UCSD-AML1 (cell line): ENCODE results near the gene CHCHD3.

Experiments used
- DNase-seq: peaks from one replicate; lab custom pipeline; 2025; ENCODE audit not compliant: unreplicated experiment; lab: John Stamatoyannopoulos, UW

The CHCHD3 gene

DNA sequence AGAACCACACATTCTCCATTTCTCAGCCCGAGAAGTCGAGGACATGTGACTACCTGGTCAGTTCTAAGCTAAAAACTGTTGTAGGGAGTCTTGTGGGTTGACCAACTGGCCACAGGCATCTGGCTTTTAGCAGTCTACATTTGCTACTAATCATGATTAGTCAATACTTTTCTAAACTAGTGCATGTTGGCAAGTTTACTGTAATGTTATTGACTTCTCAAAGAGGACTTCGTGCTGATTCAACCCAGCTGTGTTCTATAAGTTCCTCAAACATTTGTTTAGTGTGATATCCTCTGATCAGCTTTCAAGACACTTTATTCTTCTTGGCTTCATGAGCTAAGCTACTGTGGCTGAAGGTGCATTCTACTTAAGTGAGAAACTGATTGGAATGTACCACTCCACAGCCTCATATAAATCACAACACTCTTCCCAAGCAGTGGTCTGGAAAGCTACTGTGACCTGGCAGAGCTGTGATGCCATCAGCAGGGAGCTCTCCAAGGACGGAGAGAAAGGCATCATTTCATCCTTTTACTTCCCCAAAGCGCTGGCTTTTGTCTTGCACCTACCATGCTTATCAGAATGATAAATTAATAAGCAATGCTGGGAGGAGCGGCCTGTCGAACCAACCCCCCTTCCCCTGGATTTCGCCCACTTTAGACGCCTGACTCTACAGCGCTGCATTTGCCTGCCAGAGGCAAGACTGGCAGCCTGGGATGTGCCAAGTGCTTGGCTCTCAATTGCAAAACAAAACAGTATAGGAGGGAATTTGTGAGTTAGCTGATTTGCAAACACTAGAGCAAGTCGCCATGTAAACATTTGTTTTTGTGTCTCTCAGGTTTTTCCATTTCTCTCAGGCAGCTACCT is 298.9 kb downstream of the CHCHD3 start:
- DNase-seq, result no peak

- no peak for DNase-seq
These were observed 301.1 kb downstream of the CHCHD3 start for GRCh38 chr7:132780822-132781221.

GRCh38 chr7:132779164-132779563 is 302.7 kb downstream of the CHCHD3 start:
- DNase-seq, result no peak

DNA sequence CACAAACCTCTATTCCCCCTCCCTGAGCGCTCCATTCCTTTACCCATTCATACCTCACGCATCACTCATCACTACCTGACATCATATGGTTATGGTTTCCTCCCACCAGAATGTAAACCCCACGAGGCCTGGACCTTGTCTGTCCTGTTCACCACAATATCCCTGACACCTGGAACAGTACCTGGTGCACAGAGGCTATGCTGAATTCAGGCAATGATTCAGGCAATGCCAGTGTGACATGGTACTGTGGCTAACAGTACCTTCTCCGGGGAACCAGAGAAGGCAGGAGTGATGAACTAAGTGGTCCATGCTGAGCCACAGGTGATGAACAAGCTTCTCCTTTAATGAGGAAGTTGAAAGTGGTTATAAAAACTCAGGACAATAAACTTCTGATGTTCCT is 303.1 kb downstream of the CHCHD3 start:
- DNase-seq, result no peak

- no peak for DNase-seq
These were observed 303.9 kb downstream of the CHCHD3 start for GRCh38 chr7:132777956-132778355.

GRCh38 chr7:132777414-132777813 is 304.5 kb downstream of the CHCHD3 start:
- no peak for DNase-seq

DNA sequence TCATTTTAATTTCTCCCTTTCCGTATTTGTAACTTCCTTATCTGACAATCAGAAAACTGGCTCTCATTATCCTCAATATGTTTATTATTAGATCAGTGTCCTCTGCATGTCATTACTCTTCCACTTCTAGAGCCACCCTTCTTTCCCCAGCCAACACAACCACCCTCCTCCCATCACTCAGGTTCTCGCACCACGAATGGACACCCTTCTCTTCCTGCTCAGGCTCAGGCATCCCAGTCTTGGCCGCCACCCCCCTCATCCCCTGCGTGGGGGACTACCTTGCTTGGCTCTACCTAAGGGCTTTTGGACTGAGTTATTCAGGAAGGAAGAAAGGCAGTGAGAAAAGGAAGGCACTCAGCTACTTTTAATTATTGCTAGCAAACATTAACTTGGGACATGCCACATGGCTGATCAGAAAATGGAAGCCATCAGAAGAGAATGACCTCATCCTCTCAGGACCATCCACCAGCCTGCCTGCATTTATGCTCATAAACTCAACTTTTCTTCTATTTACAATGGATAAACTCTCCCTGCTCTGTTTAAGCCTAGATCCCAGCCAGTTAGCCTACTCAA is 305.8 kb downstream of the CHCHD3 start:
- no peak for DNase-seq

DNA sequence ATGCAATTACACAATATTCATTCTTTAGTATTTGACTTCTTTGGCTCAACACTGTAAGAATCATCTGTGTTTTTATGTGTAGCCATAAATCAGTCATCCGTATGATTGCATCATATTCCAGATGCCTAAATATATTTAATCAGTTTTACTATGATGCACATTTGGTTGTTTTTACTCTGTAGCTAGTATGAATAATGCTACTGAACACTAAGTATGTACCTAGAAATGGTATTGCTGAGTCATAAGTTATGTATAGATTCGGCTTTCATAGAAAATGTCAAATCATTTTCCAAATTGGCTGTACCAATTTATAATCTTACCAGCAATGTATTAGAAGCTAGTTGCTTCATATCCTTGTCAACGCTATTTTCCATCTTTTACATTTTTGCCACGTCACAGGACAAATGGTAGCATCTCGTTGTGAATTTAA is 308.3 kb downstream of the CHCHD3 start:
- DNase-seq, result no peak

DNA sequence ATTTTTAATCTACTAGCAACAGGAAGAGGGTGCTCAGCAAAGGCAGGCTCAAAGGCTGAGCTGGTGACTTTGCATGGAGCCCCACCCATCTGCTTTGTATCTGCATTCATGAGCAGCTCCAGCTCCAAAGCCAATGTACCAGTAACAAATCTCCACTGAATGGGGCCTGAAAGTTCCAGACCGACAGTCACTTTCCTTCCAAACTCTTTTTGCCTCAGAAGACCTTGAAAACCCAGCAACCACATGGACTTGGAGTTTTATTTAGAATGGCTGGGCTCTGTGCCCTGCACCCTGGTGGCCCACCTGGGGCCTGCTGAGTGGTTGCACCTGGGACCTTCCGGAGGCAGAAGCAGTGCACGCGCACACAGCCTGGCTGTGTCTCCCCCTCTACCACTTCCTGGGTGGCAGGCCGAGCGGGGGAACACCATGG is 310.6 kb downstream of the CHCHD3 start:
- no peak for DNase-seq

GRCh38 chr7:132770055-132770454 is 311.8 kb downstream of the CHCHD3 start:
- no peak for DNase-seq

GRCh38 chr7:132769280-132769679 is 312.6 kb downstream of the CHCHD3 start:
- DNase-seq, result no peak

DNA sequence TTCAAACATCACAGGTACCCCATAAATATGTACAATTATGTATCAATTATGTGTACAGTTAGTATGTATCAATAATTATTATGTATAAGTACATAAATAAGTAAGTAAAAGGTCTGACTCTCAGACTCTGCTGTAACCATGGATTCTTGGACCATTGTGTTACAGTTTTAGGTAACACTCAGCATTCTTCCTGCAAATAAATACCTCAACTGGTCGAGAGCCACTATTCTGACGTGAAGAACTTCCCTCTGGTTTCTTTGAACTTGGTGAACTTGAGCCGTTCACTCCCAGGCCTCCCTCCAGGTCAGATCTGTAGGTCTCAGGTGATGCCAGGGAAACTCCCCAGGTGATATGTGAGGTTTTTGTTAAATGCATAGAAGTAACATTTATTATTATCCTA is 313.8 kb downstream of the CHCHD3 start:
- no peak for DNase-seq

- DNase-seq, result no peak
These were observed 314.5 kb downstream of the CHCHD3 start for GRCh38 chr7:132767378-132767777.

- no peak for DNase-seq
These were observed 315.2 kb downstream of the CHCHD3 start for GRCh38 chr7:132766660-132767059.

GRCh38 chr7:132765861-132766260 is 316.0 kb downstream of the CHCHD3 start:
- no peak for DNase-seq

DNA sequence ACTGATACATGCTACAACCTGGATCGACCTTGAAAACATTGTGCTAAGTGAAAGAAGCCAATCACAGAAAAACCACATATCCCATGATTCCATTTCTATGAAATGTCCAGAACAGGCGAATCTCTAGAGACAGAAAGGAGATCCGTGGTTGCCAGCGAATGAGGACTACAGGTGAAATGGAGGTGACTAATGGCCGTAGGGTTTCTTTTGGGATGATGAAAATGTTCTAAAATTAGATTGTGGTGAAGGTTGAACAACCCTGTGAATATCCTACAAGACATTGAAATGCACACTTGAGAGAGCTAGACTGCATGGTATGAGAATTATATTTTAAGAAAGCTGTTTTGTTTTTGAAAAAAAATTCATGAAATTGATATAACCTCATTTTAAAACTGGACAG is 317.1 kb downstream of the CHCHD3 start:
- no peak for DNase-seq

DNA sequence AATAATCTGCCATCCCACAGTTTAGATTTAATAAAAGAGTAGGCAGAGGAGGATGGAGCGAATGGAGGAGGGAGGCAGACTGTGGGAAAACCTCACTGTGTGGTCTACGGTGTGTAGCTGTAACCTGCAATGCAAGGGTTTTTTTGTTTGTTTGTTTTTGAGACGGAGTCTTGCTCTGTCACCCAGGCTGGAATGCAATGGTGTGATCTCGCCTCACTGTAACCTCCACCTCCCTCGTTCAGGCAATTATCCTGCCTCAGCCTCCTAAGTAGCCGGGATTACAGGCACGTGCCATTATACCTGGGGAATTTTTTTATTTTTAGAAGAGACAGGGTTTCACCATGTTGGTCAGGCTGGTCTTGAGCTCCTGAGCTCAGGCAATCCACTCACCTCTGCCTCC is 321.0 kb downstream of the CHCHD3 start:
- no peak for DNase-seq

GRCh38 chr7:132760244-132760623 is 321.7 kb downstream of the CHCHD3 start:
- DNase-seq, result no peak

DNA sequence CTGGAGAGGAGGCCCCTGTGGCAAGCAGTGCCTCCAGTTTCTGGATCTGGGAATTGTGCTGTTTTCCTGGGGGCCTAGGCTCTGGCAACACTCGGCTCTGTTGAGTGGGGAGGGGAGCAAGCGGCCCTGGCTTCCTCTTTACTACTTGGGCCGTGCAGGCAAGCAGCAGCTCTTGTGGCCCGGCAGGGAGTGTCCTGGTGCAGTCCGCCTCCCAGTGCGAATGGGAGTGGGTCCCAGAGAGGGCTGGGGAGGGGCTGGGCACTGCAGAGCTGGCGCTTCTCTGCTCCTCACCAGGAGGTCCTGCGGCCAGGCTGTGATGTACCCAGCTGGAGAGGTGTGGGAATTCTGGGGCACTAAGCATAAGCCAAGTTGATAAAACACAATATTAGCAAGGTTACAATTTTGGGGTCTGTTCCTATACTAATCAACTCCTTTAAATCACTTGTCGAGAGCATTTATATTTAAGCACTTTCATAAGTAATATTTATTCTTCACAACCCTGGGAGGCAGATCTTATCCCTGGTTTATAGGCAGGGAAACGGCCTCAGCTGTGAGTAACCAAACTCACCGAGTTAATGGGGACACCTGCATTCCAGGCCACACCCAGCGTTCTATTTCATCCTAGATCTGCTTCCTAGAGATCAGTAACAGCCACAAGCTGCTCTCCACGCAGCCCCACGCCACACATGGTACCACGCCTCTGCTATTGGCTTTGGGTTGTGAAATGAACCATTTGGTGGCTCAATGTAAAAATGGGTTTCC is 322.2 kb downstream of the CHCHD3 start:
- DNase-seq, result no peak

DNA sequence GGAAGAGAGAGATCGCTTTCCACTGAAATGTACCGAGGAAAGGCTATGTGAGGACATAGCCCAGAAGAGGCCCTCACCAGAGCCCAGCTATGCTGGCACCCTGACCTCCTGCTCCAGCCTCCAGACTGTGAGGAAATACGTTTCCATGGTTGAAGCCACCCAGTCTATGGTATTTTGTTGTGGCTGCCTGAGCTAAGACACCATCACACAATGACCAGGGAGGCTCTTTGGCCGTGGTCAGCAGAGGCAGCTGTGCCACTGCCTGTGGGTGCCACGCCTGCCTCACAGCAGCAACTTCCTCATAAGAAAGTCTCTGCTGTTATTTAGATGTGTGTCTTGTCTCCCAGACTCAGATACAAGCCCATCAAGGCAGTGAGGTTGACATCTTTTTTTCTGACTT is 322.9 kb downstream of the CHCHD3 start:
- DNase-seq, result no peak

GRCh38 chr7:132757783-132758182 is 324.1 kb downstream of the CHCHD3 start:
- DNase-seq, result no peak

- no peak for DNase-seq
These were observed 325.4 kb downstream of the CHCHD3 start for GRCh38 chr7:132756484-132756990.
